A673 (cell line): ENCODE data around the gene GPR84.

Source experiments
- EZH2 ChIP-seq: fragments of 200-600 bp; sonication (generic); IDR thresholded peaks from 2 replicates; pipeline ENCODE4 v1.6.1; 2017; ENCODE audit warnings: borderline replicate concordance, low read depth, mild to moderate bottlenecking, mixed read lengths, antibody characterized with exemption, low read length; ENCODE audit not compliant: poor library complexity, severe bottlenecking
- TF ChIP-seq, protein P1 (sequence below): fragments of 300-800, 200-600 bp; sonication (generic); conservative IDR thresholded peaks from 2 replicates; pipeline ENCODE4 v1.5.1; 2017; ENCODE audit warnings: low read depth, mild to moderate bottlenecking, antibody characterized with exemption, low read length, moderate library complexity, mixed read lengths

DNA sequence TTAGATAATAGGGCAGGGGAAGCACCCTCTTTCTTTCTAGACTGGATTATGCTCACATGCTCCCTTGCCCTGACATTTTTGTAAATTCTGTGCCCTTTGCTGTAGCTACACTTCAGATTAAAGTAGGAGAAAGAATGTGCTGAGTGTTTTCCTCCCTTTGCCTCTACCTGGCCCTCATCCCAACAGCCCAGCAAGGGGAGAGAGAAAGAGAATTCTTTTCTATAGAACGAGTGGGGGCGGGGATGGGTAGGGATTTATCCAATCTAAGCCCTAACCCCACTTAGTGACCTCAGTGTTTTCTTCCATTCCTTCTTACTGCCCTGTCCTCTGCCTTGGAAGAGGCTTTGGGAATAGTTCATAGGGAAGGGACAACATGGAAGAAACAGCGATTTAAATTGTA lies 13.5 kb downstream of the GPR84 start:
- TF ChIP-seq, protein P1, sequence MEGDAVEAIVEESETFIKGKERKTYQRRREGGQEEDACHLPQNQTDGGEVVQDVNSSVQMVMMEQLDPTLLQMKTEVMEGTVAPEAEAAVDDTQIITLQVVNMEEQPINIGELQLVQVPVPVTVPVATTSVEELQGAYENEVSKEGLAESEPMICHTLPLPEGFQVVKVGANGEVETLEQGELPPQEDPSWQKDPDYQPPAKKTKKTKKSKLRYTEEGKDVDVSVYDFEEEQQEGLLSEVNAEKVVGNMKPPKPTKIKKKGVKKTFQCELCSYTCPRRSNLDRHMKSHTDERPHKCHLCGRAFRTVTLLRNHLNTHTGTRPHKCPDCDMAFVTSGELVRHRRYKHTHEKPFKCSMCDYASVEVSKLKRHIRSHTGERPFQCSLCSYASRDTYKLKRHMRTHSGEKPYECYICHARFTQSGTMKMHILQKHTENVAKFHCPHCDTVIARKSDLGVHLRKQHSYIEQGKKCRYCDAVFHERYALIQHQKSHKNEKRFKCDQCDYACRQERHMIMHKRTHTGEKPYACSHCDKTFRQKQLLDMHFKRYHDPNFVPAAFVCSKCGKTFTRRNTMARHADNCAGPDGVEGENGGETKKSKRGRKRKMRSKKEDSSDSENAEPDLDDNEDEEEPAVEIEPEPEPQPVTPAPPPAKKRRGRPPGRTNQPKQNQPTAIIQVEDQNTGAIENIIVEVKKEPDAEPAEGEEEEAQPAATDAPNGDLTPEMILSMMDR, result no peak
- no peak for TF ChIP-seq EZH2
